GM18951 (cell line): ENCODE data around the gene RIPPLY3.

Experiments
- POLR2A ChIP-seq: IDR thresholded peaks from 4 replicates; pipeline ENCODE4 v1.6.1; 2011; ENCODE audit warnings: mild to moderate bottlenecking; ENCODE audit not compliant: insufficient read length, insufficient read depth; ENCODE audit errors: extremely low read depth
- in situ Hi-C: fragments of 300-500 bp; cut with MboI; formaldehyde crosslinking; loops from one replicate; pipeline ENCODE4 v1.12.0; 2022; ENCODE audit warnings: low sequenced_read_pairs, mixed read lengths, inconsistent platforms; ENCODE audit not compliant: unreplicated experiment

Gene RIPPLY3

GRCh38 chr21:37006486-37007291 lies at the start of gene RIPPLY3:
TSS of gene RIPPLY3 (plus strand) at chr21:37006702. CDS start at chr21:37006773, 71 bp downstream.
- TF ChIP-seq POLR2A, result no peak
- in situ Hi-C loops, result no loop called here

- in situ Hi-C loops, result no loop called here
- TF ChIP-seq POLR2A, result no peak
These were observed 47.3 kb upstream of the RIPPLY3 start for GRCh38 chr21:36959020-36959835.

- in situ Hi-C loops, result no loop called here
- no peak for TF ChIP-seq POLR2A
These were observed 45.7 kb upstream of the RIPPLY3 start for GRCh38 chr21:36960676-36961284.

- no peak for TF ChIP-seq POLR2A
- in situ Hi-C loops, result no loop called here
These were observed 44.3 kb upstream of the RIPPLY3 start for GRCh38 chr21:36962098-36962780.

- TF ChIP-seq POLR2A, result no peak
- in situ Hi-C loops, result no loop called here
These were observed 42.1 kb upstream of the RIPPLY3 start for GRCh38 chr21:36964398-36964797.

GRCh38 chr21:36964827-36965719 lies 41.4 kb upstream of the RIPPLY3 start:
- TF ChIP-seq POLR2A, result no peak
- in situ Hi-C loops, result no loop called here

- in situ Hi-C loops, result no loop called here
- no peak for TF ChIP-seq POLR2A
These were observed 40.8 kb upstream of the RIPPLY3 start for GRCh38 chr21:36965720-36966065.

GRCh38 chr21:36966066-36966820 lies 40.3 kb upstream of the RIPPLY3 start, which contains the start of gene HLCS:
TSS of gene HLCS (minus strand) at chr21:36966669. CDS start at chr21:36966638, 31 bp downstream.
- in situ Hi-C loops, result no loop called here
- TF ChIP-seq POLR2A, result peak; percentile 88

GRCh38 chr21:36966821-36967768 lies 39.4 kb upstream of the RIPPLY3 start:
- TF ChIP-seq POLR2A, result peak; percentile 33
- in situ Hi-C loops, result no loop called here

GRCh38 chr21:36968414-36968813 lies 38.1 kb upstream of the RIPPLY3 start:
- in situ Hi-C loops, result no loop called here
- no peak for TF ChIP-seq POLR2A
